OCI-LY1 (cell line): ENCODE data around the gene ARHGDIA.

ENCODE experiments used
- H2AFZ ChIP-seq: fragments of 200-600 bp; sonication (generic), shearing (Covaris generic); 2 replicates; pipeline ENCODE4 v1.6.0; 2014; ENCODE audit warnings: antibody characterized with exemption, mild to moderate bottlenecking, low read length
- H3F3A ChIP-seq: fragments of 200-600 bp; sonication (generic), shearing (Covaris generic); 2 replicates; pipeline ENCODE4 v1.6.0; 2014; ENCODE audit warnings: mild to moderate bottlenecking, antibody characterized with exemption, low read length, moderate library complexity; ENCODE audit not compliant: insufficient read depth
- H3K27ac ChIP-seq: fragments of 200-600 bp; sonication (generic); 2 replicates; pipeline ENCODE4 v1.5.1; 2014; ENCODE audit warnings: low read length, mixed run types, mild to moderate bottlenecking, low read depth; ENCODE audit not compliant: poor library complexity, severe bottlenecking
- H3K27me3 ChIP-seq: fragments of 200-600 bp; sonication (generic); 2 replicates; pipeline ENCODE4 v1.6.0; 2014; ENCODE audit warnings: antibody characterized with exemption, mild to moderate bottlenecking, low read length, moderate library complexity; ENCODE audit not compliant: insufficient read depth
- H3K36me3 ChIP-seq: fragments of 200-600 bp; sonication (generic); 2 replicates; pipeline ENCODE4 v1.6.1; 2014; ENCODE audit warnings: mild to moderate bottlenecking, antibody characterized with exemption, low read length, moderate library complexity, mixed read lengths; ENCODE audit not compliant: insufficient read depth
- H3K4me1 ChIP-seq: fragments of 200-600 bp; sonication (generic); 2 replicates; pipeline ENCODE4 v1.5.1; 2014; ENCODE audit warnings: mild to moderate bottlenecking, low read length, moderate library complexity; ENCODE audit not compliant: insufficient read depth, severe bottlenecking
- H3K4me2 ChIP-seq: fragments of 200-600 bp; sonication (generic), shearing (Covaris generic); 2 replicates; pipeline ENCODE4 v1.6.1; 2014; ENCODE audit warnings: low read length
- H3K4me3 ChIP-seq: fragments of 200-600 bp; sonication (generic); 2 replicates; pipeline ENCODE4 v1.5.1; 2014; ENCODE audit warnings: low read length, low read depth, mild to moderate bottlenecking, mixed read lengths; ENCODE audit not compliant: poor library complexity, severe bottlenecking
- H3K79me2 ChIP-seq: fragments of 200-600 bp; shearing (Covaris generic); 2 replicates; pipeline ENCODE4 v1.6.1; 2016; ENCODE audit warnings: mixed run types, low read length, mixed read lengths; ENCODE audit not compliant: insufficient read depth
- H3K9ac ChIP-seq: fragments of 200-600 bp; sonication (generic), shearing (Covaris generic); 2 replicates; pipeline ENCODE4 v1.6.1; 2014; ENCODE audit warnings: mild to moderate bottlenecking, low read length, mixed read lengths
- H3K9me2 ChIP-seq: fragments of 200-600 bp; sonication (generic), shearing (Covaris generic); 2 replicates; pipeline ENCODE4 v1.6.1; 2014; ENCODE audit warnings: low read depth, mild to moderate bottlenecking, low read length, mixed read lengths
- H3K9me3 ChIP-seq: fragments of 200-600 bp; shearing (Covaris generic); 2 replicates; pipeline ENCODE4 v1.6.1; 2014; ENCODE audit warnings: low read length, mixed read lengths
- H4K20me1 ChIP-seq: fragments of 200-600 bp; sonication (generic), shearing (Covaris generic); 2 replicates; pipeline ENCODE4 v1.6.0; 2016; ENCODE audit warnings: mild to moderate bottlenecking, low read length; ENCODE audit not compliant: insufficient read depth
- CTCF ChIP-seq: fragments of 200-600 bp; sonication (generic), shearing (Covaris generic); IDR thresholded peaks from 2 replicates; pipeline ENCODE4 v1.5.1; 2017; ENCODE audit warnings: mild to moderate bottlenecking, antibody characterized with exemption, low read length, moderate library complexity, mixed read lengths
- EZH2 ChIP-seq: fragments of 200-600 bp; sonication (generic), shearing (Covaris generic); IDR thresholded peaks from 2 replicates; pipeline ENCODE4 v1.8.0; 2017; ENCODE audit warnings: borderline replicate concordance, mixed run types, mild to moderate bottlenecking, antibody characterized with exemption, low read length, moderate library complexity, mixed read lengths

ARHGDIA gene

GRCh38 chr17:81846743-81847689 is 24.1 kb downstream of the ARHGDIA start:
- Histone ChIP-seq H4K20me1 (no peaks in the 10 kb centered on the region), H3K27me3 (no peaks in the 10 kb centered on the region), H3K9me2 (no peaks in the 10 kb centered on the region), H3K9me3 (no peaks in the 10 kb centered on the region), H3K79me2 (no peaks in the 10 kb centered on the region), H3K4me1 (no peaks in the 10 kb centered on the region), H3K4me2 (no peak overlapping the region), H3K4me3 (no peak overlapping the region), H3F3A (no peaks in the 10 kb centered on the region), H3K9ac (no peak overlapping the region), H3K36me3 (peaks cover 75% of the 10 kb centered on the region), H3K27ac (no peak overlapping the region), H2AFZ (no peak overlapping the region)
- TF ChIP-seq CTCF (no peak), EZH2 (no peak)

GRCh38 chr17:81845881-81846742 is 25.0 kb downstream of the ARHGDIA start:
- H3K27me3 ChIP-seq, result no peaks in the 10 kb centered on the region
- H2AFZ ChIP-seq, result no peak overlapping the region
- no peaks in the 10 kb centered on the region for H3K9me2 ChIP-seq
- no peak overlapping the region for H3K4me3 ChIP-seq
- no peak overlapping the region for H3K4me2 ChIP-seq
- no peaks in the 10 kb centered on the region for H3K4me1 ChIP-seq
- TF ChIP-seq CTCF (no peak), EZH2 (no peak)
- no peaks in the 10 kb centered on the region for H3K79me2 ChIP-seq
- H3F3A ChIP-seq, result no peaks in the 10 kb centered on the region
- no peaks in the 10 kb centered on the region for H4K20me1 ChIP-seq
- H3K36me3 ChIP-seq, result peaks cover 66% of the 10 kb centered on the region
- H3K27ac ChIP-seq, result no peak overlapping the region
- H3K9ac ChIP-seq, result no peak overlapping the region
- no peaks in the 10 kb centered on the region for H3K9me3 ChIP-seq

- no peaks in the 10 kb centered on the region for H4K20me1 ChIP-seq
- H3K9me2 ChIP-seq, result no peaks in the 10 kb centered on the region
- TF ChIP-seq CTCF (no peak), EZH2 (no peak)
- no peaks in the 10 kb centered on the region for H3K27me3 ChIP-seq
- peaks cover 61% of the 10 kb centered on the region for H3K36me3 ChIP-seq
- H3K4me2 ChIP-seq, result no peak overlapping the region
- H3K9me3 ChIP-seq, result no peaks in the 10 kb centered on the region
- H3K4me3 ChIP-seq, result no peak overlapping the region
- no peaks in the 10 kb centered on the region for H3K79me2 ChIP-seq
- no peaks in the 10 kb centered on the region for H3K4me1 ChIP-seq
- H3K27ac ChIP-seq, result no peak overlapping the region
- H2AFZ ChIP-seq, result no peak overlapping the region
- no peak overlapping the region for H3K9ac ChIP-seq
- no peaks in the 10 kb centered on the region for H3F3A ChIP-seq
Measured at GRCh38 chr17:81845361-81845760, 25.8 kb downstream of the ARHGDIA start.
